ENCODE measurements around the gene DBNDD2.
A peak's percentile ranks its signal among the peaks of the same experiment; 100 is the strongest.

Gene DBNDD2, protein sequence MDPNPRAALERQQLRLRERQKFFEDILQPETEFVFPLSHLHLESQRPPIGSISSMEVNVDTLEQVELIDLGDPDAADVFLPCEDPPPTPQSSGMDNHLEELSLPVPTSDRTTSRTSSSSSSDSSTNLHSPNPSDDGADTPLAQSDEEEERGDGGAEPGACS

DNA sequence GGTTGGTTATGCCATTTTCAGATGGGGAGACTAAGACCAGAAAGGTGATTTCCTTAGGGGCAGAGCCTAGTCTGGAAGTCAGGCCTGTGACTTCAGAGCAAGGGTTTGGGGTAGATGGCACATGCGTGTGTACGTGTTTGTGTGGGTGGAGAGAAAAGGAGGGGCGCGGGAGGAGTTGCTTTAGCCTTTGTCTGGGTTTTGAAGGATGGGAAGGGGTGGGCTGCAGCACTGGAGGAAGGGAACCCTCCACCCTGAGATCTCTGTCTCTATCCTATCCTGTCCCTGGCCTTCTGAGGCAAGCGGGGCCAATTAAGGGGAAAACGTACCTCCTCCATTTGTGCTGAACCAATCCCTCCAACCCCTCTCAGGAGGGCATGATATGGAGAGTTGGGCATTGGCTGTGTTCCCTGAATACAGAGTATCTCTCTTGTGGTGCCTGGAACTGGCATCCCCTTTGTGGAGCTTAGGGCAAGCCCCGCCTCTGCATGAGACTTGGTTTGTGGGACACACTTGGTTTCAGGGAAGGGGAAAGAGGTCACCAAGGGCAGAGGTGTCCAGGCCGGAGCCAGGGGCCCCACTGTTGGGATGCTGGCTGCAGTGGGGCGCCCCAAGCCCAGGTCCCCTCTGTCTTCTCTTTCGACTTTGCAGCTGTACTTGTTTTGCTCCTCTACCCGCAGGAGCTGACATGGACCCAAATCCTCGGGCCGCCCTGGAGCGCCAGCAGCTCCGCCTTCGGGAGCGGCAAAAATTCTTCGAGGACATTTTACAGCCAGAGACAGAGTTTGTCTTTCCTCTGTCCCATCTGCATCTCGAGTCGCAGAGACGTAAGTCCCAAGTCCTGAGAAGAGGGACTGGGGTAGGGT is at the start of gene DBNDD2:
Gene DBNDD2 (plus strand): TSS at position 507 of the 863 bp plus-strand sequence. CDS start 179 bp downstream, at position 686.
- DNase-seq (ENCODE audit: low read depth) = no peak

DNA sequence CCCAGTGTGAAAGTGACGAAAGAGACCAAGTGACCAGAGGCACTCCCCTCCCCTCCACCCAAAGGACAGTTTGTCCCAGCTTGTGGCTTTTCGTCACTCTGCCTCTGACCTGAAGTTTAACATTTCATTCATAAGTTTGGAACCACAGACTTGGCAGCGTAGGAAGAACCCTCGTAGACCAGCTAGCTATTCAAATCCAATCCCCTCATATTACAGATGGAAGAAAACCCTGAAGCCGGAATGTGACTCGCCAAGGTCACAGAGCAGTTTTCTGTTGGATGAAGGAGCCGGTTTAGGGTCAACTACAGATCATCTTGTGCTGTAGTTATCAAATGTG is 49.1 kb upstream of the DBNDD2 start:
- no peak for DNase-seq (ENCODE audit: low read depth)

DNA sequence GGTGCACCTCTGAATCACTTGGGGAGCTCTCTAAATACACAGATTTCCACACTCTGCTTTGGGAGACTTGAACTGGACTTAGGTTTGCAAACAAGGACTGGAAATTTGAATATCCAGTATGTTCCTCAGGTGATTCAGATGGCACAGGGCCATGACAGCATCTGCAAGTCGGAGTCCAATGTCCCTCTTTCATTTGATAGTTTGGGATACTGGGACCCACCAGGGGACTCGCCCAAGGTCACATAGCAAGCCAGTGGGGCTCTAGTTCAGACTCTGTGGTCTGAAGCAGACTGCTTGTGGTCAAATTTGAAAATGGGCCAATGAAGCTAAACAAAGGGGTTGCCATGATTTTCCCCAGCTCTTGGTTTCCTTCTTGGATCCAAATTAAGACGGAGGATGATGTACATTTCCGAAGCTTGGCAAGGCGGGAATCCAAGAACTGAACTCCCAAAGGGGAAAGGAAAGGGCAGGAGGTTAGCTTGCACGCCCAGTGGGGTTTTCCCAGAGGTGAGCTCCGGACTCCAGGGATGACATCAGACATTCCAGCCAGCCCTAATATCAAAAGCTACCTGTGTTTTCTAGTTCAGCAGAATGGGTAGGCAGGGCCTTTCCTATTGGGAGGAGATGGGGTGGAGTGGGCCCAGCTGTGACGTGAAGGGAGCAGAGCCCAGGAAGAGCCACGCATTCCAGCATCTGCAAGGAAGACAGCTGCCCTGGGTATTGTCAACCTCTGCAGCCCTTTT is 48.5 kb upstream of the DBNDD2 start:
- DNase-seq (ENCODE audit: low read depth) = no peak

DNA sequence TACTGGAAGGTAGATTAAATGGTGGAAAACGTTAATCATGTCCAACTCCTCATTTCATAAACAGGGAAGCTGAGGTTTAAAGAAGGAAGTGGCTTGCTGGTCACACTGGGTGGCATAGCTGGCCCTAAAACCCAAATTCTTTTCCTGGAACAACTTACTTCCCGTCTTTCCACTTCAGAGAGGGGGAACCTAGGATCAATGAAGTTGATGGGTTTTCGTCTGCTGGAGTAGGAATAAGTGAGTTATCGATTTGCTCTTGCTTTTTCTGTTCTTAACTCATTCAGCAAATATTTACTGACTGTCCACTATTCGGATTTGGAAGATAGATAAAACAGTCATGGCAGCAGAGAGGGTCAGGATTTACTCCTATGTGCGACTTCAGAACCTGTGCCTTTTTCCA is 46.3 kb upstream of the DBNDD2 start:
- DNase-seq (ENCODE audit: low read depth) = no peak

DNA sequence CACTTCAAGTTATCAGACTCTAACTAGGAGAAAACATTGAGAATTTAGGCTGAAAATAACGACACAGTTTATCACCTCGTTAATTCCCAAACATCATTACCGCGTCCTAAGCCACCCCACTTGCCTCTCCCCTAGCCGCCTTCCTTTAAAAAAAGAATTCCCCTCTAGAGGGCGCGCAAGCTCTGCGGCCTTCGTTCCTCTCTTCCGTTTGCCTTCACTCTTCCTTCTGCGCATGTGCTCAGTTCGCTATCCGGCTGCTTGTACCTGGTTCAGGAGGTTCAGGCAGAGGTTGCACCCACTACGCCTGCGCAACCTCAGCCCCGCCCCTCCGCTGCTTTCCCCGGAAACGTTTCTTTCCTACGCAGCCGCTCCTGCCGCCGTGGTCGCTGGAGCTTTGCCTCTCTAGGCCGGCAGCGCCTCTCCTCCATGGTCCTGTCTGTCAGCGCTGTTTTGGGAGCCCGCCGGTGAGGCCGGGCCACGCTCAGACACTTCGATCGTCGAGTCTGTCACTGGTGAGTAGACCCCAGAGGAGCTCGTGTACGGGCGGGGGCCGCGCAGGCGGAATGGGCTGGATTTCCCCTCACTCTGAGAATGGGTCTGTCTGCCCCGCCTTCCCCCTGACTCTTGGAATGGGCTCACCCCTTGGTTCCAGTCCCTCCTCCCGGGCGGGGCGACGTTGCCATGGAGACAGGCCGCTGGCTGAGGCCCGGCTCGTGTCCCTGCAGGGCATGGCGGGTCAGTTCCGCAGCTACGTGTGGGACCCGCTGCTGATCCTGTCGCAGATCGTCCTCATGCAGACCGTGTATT is 45.1 kb upstream of the DBNDD2 start, which contains the start of gene SYS1:
Gene SYS1 (plus strand): TSS at position 353 of the 807 bp plus-strand sequence. CDS start 376 bp downstream, at position 729.
- peak; percentile 97 for DNase-seq (ENCODE audit: low read depth)

DNA sequence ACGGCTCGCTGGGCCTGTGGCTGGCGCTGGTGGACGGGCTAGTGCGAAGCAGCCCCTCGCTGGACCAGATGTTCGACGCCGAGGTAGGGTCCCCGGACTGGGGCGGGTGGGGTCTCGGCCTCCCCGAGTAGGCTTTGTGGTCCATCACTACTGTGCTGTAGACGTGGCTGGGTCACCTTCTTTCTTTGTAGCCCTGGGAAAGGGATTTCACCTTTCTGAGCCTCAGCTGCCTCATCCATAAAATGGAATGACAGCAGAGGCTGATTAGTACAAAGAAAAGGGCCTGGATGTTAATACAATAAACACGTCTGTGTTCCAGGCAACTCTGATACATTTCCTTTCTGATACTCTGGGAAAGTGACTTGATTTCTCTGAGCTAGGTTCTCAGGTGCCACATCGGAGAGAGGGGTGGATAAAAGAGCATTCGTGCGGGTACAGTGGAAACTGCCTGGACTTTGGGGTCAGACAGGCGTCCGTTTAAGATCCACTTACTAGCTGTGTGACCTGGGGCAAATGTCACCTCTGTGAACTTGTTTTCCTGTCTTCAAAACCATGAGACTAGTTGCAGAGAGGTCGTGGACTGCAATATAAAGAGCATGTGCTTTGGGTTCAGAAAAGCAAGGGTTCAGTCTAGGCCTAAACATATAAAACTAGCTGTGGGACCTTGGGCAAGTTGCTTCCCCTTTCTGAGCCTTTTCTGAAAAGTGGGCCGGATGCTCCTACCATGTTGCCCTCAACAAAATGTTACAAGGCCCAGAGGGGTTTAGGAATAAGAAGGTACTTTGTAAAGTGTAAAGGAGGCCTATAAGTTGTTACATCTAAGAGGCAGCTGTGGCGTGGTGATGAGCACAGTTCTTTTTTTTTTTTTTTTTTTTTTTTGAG is 44.2 kb upstream of the DBNDD2 start:
- no peak for DNase-seq (ENCODE audit: low read depth)

DNA sequence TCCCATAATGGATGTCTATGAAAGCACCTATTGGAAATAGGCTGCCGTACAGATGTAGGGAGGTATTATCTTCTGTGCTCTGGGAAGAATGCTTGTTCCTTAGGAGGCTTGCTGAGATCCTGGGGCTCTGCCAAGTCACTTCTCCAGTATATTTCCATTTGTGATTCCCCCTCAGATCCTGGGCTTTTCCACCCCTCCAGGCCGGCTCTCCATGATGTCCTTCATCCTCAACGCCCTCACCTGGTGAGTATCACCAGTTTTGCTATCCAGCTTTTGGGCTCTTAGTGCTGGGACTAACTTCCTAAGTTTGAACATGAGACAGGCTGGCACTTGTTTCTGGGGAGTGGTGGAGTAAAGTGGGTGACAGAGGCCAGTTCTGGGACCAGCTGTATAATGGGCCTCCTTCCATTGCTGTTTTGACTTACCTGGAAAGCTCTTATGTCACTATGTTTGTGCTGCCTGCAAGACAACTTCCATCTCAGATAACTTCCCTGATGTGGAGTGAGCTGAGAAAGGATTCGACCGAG is 42.6 kb upstream of the DBNDD2 start:
- no peak for DNase-seq (ENCODE audit: low read depth)

DNA sequence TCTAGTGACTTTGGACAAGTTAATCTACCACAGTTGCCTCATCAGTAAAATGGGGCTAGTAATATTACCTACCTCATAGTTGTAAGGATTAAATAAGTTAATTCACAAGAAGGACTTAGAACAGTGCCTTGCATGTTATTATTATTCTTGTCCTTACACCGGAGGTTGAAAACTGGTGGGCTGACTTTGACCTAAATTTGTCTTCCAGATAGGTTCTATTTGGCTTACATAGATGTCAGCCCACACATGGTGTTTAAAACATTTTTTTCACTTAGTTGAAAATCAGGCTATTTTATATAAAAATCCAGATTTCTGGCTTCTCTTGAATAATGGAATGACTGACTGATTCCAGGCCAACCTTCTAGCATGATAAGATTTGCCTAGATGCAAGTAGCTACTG is 41.9 kb upstream of the DBNDD2 start:
- no peak for DNase-seq (ENCODE audit: low read depth)

DNA sequence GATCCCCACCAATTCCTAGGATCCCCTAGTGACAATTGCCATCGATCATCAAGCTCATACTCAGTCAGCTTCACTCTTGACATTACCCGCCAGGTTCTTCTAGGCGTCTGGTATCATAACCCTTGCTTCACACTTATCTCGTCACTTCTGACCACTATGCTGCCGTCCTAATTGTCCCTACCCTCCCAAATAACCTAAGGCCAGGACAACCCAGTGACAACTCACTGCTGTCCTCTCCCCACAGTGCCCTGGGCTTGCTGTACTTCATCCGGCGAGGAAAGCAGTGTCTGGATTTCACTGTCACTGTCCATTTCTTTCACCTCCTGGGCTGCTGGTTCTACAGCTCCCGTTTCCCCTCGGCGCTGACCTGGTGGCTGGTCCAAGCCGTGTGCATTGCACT is 41.5 kb upstream of the DBNDD2 start:
- DNase-seq (ENCODE audit: low read depth) = no peak

DNA sequence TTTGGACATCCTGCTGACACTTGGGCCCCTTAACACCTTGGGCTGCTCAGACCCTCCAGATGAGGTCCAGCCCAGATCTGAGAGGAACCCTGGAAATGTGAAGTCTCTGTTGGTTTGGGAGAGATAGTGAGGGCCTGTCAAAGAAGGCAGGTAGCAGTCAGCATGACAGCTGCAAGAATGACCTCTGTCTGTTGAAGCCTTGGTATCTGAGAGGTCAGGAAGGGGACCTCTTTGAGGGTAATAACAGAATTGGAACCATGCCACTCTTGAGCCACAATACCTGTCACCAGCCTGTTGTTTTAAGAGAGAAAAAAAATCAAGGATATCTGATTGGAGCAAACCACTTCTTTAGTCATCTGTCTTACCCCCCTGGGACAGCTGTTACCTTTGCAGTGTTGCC is 41.0 kb upstream of the DBNDD2 start:
- no peak for DNase-seq (ENCODE audit: low read depth)

DNA sequence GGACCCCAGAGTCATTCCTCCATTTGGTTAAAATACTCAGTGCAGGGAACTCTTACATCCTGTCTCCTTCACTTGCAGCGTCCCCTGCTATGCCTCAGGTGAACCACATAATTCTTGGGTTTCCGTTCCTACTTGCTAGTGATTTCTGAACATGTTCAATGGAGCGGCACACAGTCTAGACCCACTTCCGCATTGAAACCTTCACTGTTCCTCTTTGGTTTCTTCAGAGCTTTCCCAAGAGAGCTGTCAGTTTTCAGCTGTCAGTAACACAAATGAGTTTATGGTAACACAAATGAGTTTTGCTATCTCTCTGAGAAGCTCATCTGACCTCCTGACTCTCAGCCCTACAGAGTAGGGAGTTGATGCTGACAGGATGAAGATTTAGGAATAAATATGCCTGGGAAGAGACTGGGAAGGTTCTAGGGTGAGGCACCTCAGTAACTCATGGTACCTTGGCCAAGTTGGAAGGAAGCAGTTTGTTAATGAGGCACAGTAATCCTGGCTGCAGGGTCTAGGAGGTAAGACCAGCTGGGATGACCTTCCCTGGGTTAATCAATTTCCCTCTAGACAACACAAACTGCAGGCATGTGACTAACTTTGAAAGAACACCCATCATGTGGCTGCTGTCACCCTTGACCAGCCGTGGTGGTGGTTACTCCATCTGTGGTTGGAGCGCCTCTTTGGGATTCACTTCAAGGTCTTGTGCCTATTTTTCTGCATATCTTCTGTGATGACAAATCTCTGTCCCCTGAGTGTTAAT is 39.7 kb upstream of the DBNDD2 start:
- DNase-seq (ENCODE audit: low read depth) = no peak

DNA sequence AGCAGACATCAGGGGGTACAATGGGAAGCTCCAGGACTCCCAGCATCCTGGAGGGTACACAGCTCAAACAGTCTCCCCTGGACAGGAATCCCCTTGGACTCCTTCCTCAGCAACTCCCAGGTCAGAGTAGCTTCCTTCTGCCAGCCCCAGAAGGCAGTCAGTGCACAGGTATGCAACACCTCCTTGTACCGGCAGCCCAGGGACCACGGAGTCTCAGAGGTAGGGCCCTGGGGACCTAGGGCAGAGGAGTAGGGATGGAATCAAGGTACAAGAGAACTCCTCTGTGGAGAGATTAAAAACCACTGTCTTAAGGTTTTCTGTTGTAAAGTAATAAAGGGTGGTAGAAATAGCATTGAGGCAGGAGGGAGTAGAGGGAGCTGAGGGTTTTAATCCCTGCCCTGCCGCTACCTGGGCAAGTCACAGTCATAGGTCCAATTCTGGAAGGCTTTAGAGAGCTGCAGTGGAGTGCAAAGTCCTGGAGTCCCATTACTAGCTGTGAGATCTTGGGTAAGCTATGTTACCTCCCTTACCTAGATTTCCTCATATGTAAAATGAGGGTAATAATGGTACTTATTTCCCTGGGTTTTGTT is 37.4 kb upstream of the DBNDD2 start:
- DNase-seq (ENCODE audit: low read depth) = no peak

DNA sequence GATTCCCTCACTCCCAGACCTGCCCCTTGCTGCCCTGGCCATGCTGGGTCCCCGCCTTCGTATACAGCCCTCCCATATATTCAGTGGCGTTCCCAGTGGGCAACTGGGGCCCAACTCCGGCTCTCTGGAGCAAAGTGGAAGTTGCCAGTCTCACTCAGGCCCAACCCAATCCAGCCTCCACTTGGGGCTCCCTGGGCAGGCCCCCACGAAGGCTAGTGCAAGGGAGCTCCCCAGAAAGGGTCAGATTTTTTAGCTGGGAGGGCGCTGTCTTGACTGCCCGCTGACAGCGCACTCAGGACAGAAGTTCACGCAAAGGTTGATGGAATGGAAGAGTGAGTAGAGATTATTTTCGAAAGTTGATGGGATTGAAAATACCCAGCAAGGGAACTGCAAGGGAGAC is 35.8 kb upstream of the DBNDD2 start:
- DNase-seq (ENCODE audit: low read depth) = no peak

DNA sequence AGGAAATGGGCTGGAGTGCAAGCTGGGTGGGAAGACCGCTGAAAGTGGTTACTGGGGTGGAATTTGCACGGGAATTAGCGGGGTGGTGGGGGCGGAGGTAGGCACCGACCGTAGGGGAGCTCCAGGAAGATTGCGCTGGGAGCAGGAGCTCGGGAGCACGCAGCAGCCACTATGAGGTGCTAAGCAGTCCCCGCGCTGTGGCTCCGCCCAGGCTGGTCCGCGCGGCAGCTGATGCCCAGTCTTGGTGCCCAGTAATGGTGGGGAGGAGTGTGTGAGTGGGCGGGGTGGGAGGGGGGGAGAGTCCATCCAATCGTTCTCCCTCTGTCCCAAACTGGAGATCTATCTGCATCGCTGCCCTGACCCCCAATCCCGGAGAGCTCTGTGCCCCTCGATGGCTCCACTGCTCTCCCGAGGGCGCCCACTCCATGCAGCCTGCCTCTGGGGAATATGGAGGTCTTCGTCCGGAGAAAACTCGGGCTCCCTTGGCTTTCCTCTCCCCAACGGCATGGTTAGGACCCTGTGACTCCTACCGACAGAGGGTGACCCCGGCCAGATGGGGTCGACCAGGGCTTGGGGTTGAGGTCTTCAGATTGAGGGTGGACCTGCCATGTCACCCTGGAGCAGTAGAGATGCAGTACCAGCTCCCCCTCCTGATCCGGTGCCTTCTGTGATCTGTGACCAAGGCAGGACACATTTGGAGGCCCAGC is 35.3 kb upstream of the DBNDD2 start:
- DNase-seq (ENCODE audit: low read depth) = no peak

DNA sequence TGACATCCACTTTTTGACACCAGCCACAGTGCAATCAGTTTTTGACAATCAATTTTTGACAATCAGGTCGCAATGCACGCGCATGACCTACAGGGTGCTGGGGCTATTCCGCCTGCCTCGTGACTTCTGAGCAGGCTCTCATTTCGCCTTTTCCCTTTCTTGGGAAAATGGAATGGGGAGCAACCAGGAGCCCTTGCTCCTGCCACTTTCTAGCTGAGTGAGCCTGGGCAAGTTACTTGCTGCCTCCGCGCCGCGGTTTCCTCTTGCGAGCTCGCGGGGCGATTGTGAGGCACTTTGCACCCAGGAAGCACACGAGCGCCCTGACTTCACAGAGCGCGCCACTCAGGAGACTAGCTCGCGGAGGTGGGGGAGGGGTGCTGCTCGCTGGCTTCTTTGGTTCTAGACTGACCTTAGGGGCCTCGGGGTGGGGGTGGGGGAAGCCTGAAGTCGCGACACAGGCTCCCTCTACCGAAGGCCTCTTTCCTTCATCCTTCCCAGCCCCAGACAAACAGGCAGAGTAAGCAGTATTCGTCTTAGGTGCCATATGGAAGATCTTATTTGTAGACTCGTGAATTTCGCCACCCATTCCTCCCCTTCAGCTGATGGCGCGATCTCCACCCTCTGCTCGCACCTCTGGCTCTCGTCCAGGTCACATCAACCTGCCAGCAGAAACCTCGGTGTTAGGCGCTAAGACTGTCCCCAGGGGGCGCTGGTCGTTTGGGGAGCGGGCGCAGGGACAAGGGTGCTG is 34.6 kb upstream of the DBNDD2 start:
- DNase-seq (ENCODE audit: low read depth) = peak; percentile 81

DNA sequence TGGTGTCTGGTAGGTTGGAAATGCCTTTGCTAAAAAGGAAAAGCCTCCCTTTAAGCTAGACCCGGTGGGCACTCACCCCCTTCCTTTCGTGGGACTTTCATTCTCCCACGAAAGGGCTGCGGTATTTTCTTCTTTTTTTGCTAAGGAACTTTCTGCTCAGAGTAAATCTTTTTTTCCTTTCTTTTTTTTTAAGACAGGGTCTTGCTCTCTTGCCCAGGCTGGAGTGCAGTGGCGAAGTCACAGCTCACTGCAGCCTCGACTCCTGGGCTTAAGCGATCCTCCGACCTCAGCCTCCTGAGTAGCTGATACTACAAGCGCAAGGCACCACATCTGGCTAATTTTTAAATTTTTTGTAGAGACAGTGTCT is 34.0 kb upstream of the DBNDD2 start:
- DNase-seq (ENCODE audit: low read depth) = no peak

DNA sequence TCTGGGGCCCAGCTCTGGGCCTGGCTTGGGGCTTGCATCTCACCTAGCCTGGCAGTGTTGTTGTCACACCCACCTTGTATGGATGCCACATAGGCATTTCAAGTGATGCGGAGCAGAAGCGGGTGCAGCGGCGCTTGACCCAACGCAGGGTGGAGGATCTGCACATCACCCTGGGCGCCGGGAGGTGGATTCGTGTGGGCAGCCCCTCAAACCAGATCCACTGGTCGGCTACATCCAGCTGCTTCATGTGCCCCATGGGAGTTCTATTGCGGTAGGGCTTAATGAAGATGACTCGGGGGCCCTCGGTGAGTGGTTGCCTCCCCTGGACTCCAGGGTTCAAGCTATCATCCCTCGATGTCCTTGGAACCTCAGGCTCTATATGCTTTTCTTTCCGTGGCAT is 33.1 kb upstream of the DBNDD2 start:
- DNase-seq (ENCODE audit: low read depth) = no peak

DNA sequence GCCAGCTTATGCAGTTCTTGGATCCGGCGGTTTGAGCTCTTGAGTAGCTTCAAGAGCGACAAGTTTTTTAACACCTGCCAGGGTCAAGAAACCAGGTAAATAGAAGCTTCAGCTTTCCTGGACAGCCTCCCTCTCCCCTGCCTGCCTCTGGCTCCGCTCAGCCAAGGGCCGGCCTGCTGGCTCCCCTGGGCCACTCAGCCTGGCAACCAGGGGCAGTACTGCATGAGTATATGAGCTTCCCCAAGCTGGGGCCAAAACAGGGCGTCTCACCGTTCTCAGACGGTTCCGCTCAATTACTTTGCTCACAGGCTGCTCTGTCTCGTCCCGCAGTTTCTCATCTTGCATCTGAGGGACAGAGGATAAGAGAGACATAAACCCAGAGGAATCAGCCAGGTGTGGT is 30.8 kb upstream of the DBNDD2 start:
- no peak for DNase-seq (ENCODE audit: low read depth)
